CD4-positive, alpha-beta T cell treated with Interleukin-15 for 4 hours (primary cell): ENCODE results near the gene LRP1-AS.

Experiments used
- DNase-seq: peaks from one replicate; pipeline ENCODE4 v3.0.0-alpha.2; 2020; ENCODE audit warnings: low spot score

Gene LRP1-AS

DNA sequence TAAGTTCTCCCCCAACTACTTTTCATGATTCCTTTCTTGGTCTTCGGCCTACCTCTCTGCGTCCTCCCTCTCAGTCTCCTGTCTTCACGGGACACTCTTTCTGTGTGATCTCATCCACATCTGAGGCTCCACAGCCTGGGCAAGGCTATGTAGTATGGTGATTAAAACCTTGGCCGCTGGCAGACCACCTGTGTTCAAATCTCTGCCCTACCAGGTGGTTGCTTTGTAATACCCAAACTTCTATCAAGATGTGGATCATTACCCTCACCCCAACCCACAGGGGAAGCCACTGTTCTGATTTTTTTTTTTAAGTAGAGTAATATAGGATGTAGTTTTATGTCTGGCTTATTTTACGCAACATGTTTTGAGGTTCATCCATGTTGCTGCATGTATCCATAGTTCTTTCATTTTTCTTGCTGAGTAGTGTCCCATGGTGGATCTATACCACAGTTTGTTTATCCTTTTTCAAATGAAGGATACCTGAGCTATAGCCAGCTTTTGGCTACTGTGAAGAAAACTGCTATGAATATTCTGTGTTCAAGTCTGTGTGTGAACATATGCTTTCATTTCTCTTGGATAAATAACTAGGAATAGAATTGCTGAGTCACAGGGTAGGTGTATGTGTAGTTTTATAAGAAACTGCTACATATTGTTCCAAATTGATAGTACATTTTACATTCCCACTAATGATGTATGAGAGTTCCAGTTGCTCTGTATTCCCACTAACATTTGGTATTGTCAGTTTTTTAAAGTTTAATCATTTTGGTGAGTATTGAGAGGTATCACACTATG is 27.9 kb downstream of the LRP1-AS start:
- DNase-seq, result no peak

DNA sequence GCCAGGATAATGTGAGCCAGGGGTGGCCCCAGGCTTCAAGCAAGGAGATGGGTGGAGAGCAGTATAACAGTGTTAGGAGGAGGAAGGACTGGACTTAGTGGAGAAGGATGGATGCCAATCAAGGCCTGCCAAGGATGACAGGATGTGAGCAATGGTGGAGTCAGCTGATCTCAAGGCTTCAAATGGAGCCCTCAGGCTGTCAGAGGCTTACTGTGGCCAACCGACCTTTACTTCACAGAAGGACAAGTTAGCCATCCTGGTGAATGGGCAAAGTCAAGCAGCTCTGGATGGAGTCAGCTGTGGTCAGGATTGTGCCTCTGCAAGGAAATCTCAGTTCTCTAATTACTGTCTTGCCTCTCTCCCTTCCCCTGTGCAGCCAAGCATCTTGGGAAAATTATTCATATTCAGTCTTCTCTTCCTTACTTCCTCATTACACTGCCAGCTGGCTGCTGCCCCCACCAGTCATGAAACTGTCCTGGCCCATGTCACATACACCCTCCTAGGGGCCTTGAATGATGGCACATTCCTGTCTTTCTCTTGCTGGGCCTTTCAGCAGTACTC is 28.6 kb downstream of the LRP1-AS start:
- no peak for DNase-seq

DNA sequence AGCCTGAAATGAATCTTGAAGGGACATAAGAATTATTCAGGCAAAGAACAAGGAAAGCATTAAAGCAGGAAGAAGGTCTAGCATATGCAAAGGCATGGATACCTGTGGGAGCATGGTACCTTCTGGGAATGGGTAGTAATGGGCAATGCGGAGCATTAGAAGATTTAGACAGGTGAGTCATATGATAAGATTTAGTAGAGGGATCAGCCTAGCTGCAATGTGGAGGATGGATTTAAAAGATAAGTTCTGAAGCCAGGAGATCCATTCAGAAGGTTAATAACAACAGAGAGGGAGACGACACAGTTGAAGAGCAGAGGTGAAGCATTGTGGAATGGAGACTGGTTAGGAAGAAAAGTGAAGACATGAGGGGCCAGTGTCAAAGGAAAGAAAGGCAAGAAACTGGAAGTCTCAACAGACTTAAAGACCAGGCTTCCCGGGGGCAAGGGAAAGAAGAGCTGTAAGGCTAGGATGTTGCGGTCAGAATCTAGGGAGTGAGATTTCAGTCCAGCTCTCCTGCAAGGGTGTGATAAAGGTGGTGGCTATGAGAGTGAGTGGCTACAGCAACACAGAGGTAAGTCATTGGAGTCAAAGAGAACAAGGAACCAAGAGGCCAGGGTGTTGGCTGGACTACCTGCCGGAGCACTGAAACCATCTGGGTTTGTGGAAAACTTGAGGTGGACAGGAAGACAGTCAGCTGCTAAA is 30.7 kb downstream of the LRP1-AS start:
- DNase-seq, result no peak

DNA sequence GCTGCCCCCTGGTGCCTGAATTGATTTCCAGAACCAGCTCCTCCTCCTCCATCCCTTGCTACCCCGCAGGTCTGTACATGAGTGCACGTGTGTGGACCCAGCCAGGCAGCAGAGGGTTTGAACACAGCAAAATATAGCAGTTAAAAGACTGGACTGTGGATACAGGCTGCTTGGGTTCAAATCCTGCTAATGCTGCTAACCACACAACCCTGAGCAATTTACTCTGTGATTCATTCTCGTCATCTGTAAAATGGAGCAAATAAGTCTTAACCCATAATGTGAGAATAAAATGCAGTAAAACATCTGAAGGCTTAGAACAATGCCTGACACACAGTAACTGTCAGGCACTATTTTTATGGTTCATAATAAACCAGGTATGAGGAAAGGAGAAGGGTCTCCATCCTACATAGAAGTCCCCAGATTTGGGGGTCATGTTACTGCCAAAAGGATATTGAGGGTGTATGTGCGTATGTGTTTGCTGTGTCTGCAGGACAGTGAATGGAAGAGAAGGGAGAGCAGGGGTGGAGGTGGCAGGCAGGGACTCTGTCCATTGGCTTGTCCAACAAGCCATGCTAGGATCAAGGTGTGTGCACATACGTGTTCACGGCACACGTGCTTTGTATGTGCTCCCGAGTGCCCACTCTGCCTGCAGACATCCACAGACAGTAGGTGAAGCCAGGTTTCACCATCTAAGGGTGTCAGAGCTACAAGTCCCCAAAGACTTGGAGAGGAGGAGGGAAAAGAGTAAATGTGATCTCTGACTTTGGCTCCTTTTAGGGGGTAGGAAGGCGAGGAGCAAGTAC is 34.7 kb downstream of the LRP1-AS start:
- DNase-seq, result no peak

DNA sequence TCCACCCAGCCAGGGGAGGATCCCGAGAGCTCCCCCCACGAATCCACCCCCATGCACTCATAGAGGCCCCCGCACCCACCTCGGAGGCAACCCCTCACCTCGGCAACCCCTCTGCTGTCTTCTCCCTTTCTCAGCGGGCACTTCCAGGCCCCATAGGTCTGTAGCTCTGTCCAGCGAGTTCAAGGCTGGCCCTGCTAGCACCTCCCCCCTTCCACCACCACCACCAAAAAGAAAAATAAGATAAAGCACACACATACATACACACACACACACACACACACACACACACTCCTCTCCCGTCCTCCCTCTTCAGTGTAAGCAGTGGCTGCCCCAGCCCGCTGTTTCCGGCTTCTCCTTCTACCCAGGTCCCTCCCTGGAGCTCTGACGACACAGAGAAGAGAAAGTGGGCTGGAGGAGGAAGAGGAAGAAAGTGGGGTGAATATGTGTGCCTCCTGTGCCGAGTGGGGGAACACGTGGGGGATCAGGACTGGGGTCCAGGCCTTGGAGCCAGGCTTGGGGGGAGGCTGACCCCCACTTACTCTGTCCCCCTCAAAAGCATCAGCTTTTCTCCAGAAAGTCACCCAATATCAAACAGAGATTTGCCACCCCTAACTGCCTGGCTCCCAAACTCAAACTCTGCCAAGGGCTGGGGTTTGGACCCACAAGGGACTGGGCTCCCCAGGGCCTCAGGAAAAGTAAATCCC is 36.2 kb downstream of the LRP1-AS start, which contains the start of gene STAT6:
STAT6 (minus strand) TSS at position 332 of the 704 bp plus-strand sequence. CDS start 3,084 bp downstream, outside the sequence.
- DNase-seq, result peak; percentile 87

DNA sequence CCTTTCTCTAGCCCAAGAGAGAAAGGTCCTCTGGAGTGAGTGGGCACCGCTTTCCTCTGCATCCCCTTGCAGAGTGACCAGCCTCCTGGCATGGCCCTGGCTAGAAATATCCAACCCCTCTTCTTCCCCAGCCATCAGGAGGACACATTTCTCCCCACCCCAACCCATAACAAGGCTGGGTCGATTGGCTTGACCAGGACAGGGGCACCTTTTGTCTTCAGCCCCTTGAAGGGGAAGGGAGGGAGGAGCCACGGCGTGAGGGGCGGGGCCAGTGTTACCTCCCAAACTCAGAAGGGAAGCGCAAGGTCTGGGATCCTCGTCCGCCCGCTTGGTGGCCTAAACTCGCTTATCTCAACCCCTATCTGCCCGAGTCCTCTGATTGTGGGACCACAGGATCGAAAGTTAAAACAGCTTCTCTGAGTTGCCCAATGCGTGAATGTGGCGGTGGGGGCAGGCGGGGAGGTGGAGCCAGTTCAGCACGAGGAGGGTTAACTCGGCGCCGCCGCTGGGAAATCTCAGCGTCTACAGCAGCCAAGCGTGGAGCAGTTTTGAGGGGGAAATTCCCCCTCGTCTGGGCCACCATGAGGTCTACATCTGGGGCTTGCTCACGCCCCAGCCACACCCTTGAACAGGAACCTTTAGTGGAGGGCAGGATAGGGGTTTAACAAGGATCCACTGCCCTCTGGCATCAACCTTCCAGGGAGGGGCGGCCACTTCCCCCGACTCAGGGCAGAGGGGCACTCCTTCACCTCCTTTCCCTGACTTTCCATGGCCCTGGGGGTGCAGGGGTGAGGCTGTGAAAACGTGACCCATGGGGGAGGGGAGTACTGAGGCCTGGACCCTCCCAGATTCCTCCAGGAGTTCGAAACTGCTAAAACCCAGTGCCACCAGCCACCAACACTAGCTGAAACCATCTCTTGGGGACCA is 37.1 kb downstream of the LRP1-AS start:
- peak; percentile 71 for DNase-seq

DNA sequence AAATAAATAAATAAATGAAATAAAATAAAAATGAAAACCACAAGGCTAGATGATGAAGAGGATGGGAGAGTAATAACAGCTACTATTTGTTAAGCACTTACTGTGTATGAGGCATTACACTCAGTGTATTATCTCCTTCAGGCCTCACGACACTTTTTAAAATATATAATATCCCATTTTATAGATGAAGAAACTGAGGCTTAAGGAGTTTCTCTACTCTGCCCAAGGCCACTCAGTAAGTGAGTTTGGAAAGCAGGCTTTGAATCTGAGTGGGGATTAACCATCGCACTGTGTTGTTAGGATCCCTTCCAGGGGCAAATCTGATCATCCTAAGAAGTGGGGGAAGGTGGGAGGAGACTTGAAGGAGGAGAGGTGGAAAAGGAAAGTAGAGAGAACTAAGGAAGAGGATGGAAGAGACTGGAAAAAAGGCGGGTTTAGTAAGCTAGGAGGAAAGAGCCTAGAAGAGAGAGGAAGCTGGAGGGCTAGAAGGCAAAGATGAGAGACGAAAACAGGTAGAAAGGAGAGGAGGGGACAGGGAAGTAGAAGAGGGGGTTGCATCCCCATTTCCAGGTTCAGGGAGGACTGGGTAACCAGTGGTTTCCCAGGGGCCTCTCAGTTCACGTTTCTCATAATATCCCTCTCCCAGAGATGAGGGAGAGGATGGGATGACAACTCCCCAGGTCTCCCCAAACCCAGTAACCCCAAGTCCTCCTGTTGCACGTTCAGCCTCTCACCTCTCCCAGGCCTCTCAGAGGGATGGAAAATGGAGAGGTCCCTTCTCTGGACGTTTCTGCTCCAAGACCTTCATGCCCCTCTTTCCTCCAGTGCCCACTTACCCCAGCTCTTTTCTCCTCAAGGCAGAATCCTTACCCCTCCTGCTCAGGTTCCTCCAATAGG is 38.0 kb downstream of the LRP1-AS start:
- no peak for DNase-seq

DNA sequence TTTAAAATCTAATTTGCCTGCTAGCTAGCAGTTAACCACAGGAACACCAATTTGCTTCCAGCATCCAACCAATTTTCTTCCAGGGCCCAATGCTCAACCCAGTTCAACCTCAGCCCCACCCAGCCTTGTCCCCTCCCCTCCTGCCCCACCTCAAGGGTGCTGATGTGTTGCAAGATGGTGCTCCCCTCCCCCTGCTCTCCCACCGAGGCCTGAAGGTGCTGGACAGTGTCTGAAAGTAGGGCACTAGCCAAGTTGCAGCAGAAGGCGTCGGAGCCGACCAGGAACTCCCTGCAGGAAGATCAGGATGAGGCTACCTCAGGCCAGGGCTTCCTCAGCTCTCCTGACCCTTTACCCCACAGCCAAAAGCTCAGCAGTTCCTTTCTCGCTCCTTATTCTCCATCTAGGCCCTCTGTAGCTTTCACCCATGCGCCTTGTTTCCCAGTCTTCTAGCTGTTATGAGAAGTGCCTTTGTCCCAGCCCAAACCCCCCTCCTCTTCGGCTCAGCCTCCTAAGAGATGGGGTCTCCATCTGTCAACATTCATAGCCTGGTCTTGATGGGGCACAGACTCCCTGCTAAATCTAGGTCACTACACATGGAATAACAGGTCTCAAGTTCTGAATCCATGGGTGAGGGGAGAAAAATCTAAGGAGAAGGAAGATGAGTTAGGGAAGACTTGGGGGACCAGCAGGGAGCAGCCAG is 39.8 kb downstream of the LRP1-AS start:
- DNase-seq, result no peak

DNA sequence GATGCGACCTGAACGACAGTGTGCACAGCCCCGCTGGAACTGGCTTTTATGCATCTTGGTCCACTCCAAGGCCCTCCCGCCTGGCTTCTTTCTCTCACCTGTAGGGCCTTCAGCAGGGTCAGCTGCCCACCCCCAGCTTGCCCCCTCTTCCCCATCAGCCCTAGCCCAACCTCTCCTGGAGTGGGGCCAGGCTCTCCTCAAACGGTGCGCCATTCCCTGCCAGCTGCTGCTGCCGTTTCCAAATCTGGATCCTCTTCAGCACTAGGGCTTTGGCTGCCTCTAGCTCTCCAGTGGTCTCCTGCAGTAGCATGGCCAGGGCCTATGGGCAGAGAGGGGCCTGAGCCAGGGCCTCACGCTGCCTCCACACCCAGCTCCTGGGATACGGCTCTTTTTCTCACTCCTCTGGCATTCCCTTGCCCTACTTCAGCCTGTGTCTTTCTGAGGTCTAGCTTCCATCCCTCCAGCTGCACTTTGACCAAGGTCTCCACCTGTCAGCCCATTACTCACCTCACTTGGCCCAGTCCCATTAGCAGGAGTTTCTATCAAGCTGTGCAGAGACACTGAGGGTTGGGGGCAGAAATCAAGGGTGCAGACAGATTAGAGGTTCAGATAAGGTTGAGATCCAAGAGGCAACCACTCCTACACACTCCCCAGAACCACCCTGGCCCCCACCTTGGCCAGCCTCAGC is 41.3 kb downstream of the LRP1-AS start:
- DNase-seq, result no peak

DNA sequence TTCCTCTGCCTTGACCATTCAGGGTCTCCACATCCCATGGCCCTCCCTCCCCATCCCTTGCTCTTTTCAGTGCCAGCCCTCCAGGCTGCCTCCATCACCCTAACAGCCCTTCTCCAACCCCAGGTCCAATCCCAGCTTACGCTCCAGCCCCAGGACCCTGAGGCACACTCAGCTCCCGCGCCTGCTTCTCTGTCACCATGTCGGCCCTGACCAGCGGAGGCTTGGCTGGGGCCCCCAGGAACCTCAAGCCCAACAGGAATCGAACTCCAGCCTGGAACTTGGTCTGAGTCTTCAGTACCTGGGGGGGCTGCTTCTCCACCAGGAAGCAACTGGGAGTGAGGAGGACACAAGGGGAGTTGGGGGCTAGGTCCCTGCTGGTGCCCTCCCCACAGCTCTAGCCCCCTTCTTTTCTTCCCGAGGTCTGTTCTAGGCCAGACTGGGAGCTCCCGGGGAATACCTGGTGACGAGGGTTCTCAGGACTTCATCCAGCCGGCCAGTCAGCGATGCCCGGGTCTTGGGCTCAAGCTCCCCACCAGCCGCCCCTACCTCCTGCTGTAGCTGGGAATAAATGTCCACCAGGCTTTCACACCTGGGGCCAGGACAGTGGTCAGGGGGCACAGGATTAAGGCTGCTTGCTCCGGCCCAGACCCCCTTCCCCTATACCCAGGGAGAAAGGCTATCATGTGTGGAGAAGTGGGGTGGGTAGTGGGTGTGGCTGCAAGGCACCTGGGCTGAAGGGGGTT is 42.2 kb downstream of the LRP1-AS start:
- no peak for DNase-seq

DNA sequence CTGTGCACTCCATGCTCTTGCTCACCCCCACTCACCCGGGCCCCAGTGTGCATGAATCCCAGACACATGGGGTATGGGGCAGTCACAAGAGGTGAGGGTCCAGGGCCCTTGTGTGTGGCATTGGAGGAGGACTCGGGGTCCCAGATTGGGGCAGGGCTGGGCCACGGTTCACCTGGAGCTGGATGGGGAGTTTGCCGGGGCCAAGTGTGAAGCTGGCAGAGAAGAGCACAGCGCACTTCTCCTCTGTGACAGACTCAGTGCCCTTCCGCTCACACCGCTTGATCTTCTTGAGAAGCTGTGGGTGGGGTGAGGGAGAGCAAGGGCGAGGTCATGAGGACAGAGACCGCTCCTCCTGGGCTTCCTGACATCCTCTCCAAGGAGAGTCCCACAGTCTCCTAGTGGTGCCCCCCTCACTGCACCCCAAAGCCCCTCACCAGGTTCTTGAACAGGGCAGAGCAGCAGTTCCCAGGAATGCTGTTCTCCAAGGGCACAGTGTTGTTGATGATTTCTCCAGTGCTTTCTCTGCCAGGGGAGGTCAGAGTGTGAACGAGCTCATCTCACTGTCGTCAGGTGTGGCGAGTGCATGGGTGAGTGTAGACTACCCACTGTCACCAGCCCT is 43.0 kb downstream of the LRP1-AS start:
- DNase-seq, result no peak

DNA sequence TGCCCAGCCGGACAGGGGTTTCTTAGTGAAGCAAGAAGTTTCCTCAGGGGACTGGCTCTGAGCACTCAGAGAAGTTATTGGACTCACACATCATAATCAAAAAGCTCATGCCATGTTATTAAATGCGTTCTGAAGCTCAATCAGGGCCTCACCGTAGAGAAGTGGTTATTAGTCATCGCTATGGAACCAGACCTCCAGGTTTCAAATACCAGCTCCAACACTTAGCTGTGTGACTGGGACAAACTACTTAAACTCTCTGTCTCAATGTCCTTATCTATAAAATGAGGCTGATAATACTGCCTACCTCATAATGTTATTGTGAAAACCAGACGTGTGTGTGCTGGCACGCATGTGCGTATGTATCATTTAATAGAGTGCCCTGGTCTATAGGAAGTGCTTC is 43.6 kb downstream of the LRP1-AS start:
- DNase-seq, result no peak

DNA sequence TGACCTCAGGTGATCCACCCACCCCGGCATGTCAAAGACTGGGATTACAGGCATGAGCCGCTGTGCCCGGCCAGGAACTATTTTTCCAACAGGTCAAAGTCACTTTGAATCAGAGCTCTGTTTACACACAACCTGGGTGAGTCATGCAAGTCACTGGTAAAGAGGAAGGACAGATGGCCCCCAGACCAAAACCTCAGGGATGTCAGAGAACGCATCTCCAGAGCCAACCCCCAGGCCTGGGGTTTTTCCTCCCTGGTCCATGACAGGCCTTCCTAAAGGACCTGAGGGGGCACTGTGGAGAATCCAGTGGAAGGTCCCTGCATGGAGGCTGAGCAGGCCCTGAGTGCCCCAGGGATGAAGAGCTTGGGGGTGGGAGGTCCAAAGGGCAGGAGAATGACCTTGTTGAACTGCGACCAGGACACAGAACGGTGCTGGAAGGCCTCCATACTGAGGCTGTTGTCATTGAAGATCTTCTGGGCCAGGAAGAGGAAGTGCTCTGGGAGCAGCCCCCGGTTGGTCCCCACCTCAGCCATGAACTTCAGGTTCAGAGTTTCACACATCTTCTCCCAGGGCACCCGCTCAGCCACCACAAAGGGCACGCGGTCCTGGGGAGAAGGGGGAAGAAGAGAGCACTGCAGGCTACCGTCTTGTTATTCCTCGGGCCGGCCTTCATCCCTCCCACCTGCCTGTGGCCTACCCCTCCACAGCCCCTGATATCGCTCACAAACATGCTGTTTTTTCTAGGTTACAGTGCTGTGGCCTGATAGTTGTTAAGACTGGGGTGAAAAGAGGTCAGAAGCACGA is 45.3 kb downstream of the LRP1-AS start:
- DNase-seq, result no peak

DNA sequence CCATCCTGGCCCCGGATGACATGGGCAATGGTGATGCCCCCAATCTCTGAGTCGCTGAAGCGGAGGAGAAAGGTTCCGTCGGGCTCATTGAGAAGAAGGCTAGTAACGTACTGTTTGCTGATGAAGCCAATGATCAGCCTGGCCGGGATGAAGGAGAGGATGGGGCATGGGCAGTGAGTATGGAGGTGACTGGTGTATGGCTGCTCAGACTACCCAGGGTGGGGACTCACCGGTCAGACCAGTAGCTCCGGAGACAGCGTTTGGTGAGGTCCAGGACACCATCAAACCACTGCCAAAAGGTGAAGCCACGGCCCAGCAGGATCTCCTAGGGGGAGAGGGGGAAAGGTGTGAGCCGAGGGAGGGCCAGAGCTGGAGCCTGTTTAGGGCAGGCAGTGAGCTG is 47.7 kb downstream of the LRP1-AS start:
- DNase-seq, result no peak

DNA sequence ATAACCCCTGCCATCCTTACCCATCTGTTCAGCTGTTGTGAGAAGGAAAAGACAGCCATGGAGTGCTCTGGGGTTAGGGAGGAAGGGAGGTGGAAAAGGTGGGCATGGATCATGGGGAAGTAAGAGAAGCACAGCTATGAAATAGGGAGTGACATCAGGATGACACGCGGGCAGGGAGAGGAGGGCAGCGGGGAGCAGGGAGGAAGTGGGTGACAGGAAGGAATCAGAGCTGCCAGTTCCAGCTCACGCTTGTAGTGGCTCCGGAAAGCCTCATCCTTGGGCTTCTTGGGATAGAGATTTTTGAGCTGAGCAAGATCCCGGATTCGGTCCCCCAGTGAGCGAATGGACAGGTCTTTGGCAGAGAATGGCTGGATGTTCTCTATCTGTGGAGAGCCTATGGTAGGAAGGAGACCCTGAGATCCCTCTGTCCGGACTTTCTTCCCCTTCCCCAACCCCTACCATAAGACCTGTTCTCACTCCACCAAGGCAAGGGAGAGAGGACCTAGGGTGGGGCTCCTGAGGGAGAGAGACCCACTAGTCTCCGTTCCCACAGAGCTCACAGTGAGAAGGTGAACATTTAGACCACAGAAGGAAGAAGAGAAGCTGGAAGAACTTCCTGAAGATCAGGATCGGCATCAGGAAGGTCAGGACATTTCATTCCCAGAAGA is 48.2 kb downstream of the LRP1-AS start:
- DNase-seq, result no peak

DNA sequence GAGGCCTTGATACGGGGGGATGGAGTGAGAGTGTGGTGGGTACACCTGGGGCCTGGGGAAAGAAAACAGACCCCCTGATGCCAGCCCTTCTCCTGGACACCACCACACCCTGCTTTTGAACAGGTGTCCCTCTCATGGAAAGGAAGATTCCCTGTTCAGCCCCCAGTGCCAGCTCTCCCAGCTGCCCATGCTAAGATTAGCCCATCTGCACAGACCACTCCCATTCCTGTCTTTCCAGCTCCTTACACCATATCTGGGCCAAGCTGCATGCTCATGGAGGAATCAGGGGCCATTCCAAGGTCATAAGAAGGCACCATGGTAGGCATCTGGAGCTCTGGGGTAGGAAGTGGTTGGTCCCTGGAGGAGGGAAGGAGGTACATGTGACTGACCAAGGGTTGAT is 48.9 kb downstream of the LRP1-AS start:
- no peak for DNase-seq
